Liver (tissue), 9 donors: Measurements from ENCODE around the gene BACH1. TPM values are rescaled to one million over a fixed set of nuclear protein-coding genes. Genes with fewer than 3 reads are reported as not detected.

Experiments
- DNase-seq: peaks from one replicate; pipeline ENCODE4 v3.0.0-alpha.2; 2017; ENCODE audit warnings: low spot score
- H3K27ac ChIP-seq, 2 donors: one replicate each; pipeline ENCODE4 v1.7.0; 2013; ENCODE audit warnings: inconsistent platforms in 2 of 2, low read length in 2 of 2, control low read depth in 1 of 2, low read depth in 1 of 2, mild to moderate bottlenecking in 1 of 2
- H3K27me3 ChIP-seq, 4 donors: one replicate each; pipeline versions ENCODE4 v1.6.1 to v1.7.0; 2013; ENCODE audit warnings: low read length in 3 of 4, inconsistent platforms in 1 of 4, mild to moderate bottlenecking in 1 of 4, moderate library complexity in 1 of 4; ENCODE audit not compliant: control insufficient read depth in 4 of 4, insufficient read depth in 4 of 4
- H3K36me3 ChIP-seq, 4 donors: one replicate each; pipeline versions ENCODE4 v1.6.1 to v1.7.0; 2013; ENCODE audit warnings: low read length in 3 of 4, mild to moderate bottlenecking in 3 of 4, low read depth in 1 of 4, moderate library complexity in 1 of 4; ENCODE audit not compliant: control insufficient read depth in 4 of 4, insufficient read depth in 3 of 4
- H3K4me1 ChIP-seq, 4 donors: one replicate each; pipeline versions ENCODE4 v1.6.1 to v1.7.0; 2013; ENCODE audit warnings: low read length in 3 of 4, mild to moderate bottlenecking in 3 of 4, moderate library complexity in 1 of 4; ENCODE audit not compliant: control insufficient read depth in 4 of 4, insufficient read depth in 4 of 4
- H3K4me3 ChIP-seq, 3 donors: one replicate each; pipeline versions ENCODE4 v1.6.1 to v1.7.0; 2013; ENCODE audit warnings: low read length in 3 of 3, control low read depth in 1 of 3, low read depth in 1 of 3, mild to moderate bottlenecking in 1 of 3
- H3K9ac ChIP-seq, 2 donors: one replicate each; pipeline ENCODE4 v1.7.0; 2013; ENCODE audit warnings: low read length in 2 of 2, mild to moderate bottlenecking in 2 of 2, moderate library complexity in 2 of 2, control low read depth in 1 of 2, low read depth in 1 of 2
- H3K9me3 ChIP-seq, 4 donors: one replicate each; pipeline versions ENCODE4 v1.6.1 to v1.7.0; 2013; ENCODE audit warnings: low read length in 3 of 4; ENCODE audit not compliant: control insufficient read depth in 4 of 4
- CTCF ChIP-seq: fragments of 150-350 bp; IDR thresholded peaks from 2 replicates; pipeline ENCODE4 v1.5.1; 2017; ENCODE audit warnings: improper control_type of control experiment, low read depth, low read length; ENCODE audit not compliant: missing input control
- EGR1 ChIP-seq, 2 donors: IDR thresholded peaks; 2 replicates each; pipeline ENCODE4 v1.6.1; 2016 to 2018; ENCODE audit warnings: antibody characterized with exemption in 2 of 2, low read depth in 2 of 2
- FOXA1 ChIP-seq: IDR thresholded peaks from 2 replicates; pipeline ENCODE4 v1.6.1; 2016; ENCODE audit warnings: antibody characterized with exemption
- FOXA2 ChIP-seq: IDR thresholded peaks from 2 replicates; pipeline ENCODE4 v1.6.1; 2016; ENCODE audit warnings: antibody characterized with exemption
- JUND ChIP-seq, 2 donors: IDR thresholded peaks; 2 replicates each; pipeline ENCODE4 v1.6.1; 2016; ENCODE audit warnings: antibody characterized with exemption in 2 of 2
- NR2F2 ChIP-seq: IDR thresholded peaks from 2 replicates; pipeline ENCODE4 v1.6.1; 2016; ENCODE audit warnings: antibody characterized with exemption
- RAD21 ChIP-seq, 2 donors: IDR thresholded peaks; 2 replicates each; pipeline ENCODE4 v1.6.1; 2016; ENCODE audit warnings: antibody characterized with exemption in 2 of 2, mild to moderate bottlenecking in 2 of 2
- SP1 ChIP-seq: IDR thresholded peaks from 2 replicates; pipeline ENCODE4 v1.6.1; 2018; ENCODE audit warnings: antibody characterized with exemption, mild to moderate bottlenecking
- TAF1 ChIP-seq: conservative IDR thresholded peaks from 2 replicates; pipeline ENCODE4 v1.6.1; 2016; ENCODE audit warnings: antibody characterized with exemption, mild to moderate bottlenecking
- WGBS: extraction: QIAGEN DNeasy Blood & Tissue Kit; methylation state at CpG from one replicate; pipeline ENCODE4 v1.1.7; 2013; 5-methylcytosine and 5-hydroxymethylcytosine counted together
- polyA plus RNA-seq, 2 donors: library from polyadenylated mRNA; stranded (reverse) in 1 of 2; unstranded in 1 of 2; fragments of 200-250 nt in 1 of 2; fragments of >200 nt in 1 of 2; fragmentation: Nextera tagmentation in 1 of 2; extraction: Ambion mirVana in 1 of 2; gene quantifications; one replicate each; pipeline versions ENCODE4 v1.2.1 to v1.2.3, GENCODE V29; 2013 to 2015
- total RNA-seq, 2 donors: library from RNA; depleted of rRNA; stranded (reverse); fragments of >200 nt; gene quantifications; one replicate each; pipeline ENCODE4 v1.2.3, GENCODE V29; 2014
- TF ChIP-seq, protein P1 (sequence below): IDR thresholded peaks from 2 replicates; pipeline ENCODE4 v1.6.1; 2016; ENCODE audit warnings: antibody characterized with exemption
- TF ChIP-seq, protein P2 (sequence below): IDR thresholded peaks from 2 replicates; pipeline ENCODE4 v1.6.1; 2016; ENCODE audit warnings: antibody characterized with exemption, mild to moderate bottlenecking
- TF ChIP-seq, protein P3 (sequence below): IDR thresholded peaks from 2 replicates; pipeline ENCODE4 v1.6.1; 2016; ENCODE audit warnings: antibody characterized with exemption
- donor health status: healthy.
- donor health status: healthy.
- donor health status: healthy.
- donor health status: healthy.
- donor health status: healthy.

BACH1 gene
- total and polyA plus RNA-seq, 4 donors = 7.5 to 47.1 (median 19.9) TPM

DNA sequence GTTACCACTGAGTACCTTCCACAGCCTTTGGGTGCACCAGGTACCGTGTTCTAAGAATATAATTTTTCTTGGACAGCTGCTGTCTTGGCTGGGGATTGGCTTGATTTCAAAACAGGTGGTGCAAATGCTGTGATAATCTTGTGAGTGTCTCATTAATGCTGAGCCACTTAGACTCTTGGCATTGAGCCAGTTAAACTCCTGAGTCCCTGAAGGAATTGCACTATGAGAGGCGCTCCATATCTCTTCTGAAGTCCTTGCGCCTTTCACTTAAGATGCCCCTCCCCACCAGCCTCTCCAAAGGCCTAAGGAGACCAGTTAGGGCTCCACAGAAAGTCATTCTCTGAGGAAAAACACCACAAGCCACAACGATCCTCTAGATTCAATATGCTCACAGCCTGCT lies 51.0 kb downstream of the BACH1 start:
- Histone ChIP-seq H3K27ac (no peak overlapping the region), H3K36me3 (no peaks in the 10 kb centered on the region), H3K27me3 (no peaks in the 10 kb centered on the region), H3K9ac (no peak overlapping the region), H3K9me3 (no peaks in the 10 kb centered on the region), H3K4me1 (peaks cover 0 to 24% (median 11%) of the 10 kb centered on the region in 4 donors), H3K4me3 (no peak overlapping the region)
- TF ChIP-seq EGR1 (IDR thresholded peaks at IDR 0.05; ENCODE audit: low read depth in 2 of 2) (no peak), RAD21 (IDR thresholded peaks at IDR 0.05) (no peak), CTCF (no peak), SP1 (no peak), NR2F2 (no peak), TAF1 (no peak), FOXA1 (no peak), FOXA2 (no peak), JUND (IDR thresholded peaks at IDR 0.05) (no peak)
- TF ChIP-seq, protein P1, sequence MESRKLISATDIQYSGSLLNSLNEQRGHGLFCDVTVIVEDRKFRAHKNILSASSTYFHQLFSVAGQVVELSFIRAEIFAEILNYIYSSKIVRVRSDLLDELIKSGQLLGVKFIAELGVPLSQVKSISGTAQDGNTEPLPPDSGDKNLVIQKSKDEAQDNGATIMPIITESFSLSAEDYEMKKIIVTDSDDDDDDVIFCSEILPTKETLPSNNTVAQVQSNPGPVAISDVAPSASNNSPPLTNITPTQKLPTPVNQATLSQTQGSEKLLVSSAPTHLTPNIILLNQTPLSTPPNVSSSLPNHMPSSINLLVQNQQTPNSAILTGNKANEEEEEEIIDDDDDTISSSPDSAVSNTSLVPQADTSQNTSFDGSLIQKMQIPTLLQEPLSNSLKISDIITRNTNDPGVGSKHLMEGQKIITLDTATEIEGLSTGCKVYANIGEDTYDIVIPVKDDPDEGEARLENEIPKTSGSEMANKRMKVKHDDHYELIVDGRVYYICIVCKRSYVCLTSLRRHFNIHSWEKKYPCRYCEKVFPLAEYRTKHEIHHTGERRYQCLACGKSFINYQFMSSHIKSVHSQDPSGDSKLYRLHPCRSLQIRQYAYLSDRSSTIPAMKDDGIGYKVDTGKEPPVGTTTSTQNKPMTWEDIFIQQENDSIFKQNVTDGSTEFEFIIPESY = no peak
- TF ChIP-seq, protein P2, sequence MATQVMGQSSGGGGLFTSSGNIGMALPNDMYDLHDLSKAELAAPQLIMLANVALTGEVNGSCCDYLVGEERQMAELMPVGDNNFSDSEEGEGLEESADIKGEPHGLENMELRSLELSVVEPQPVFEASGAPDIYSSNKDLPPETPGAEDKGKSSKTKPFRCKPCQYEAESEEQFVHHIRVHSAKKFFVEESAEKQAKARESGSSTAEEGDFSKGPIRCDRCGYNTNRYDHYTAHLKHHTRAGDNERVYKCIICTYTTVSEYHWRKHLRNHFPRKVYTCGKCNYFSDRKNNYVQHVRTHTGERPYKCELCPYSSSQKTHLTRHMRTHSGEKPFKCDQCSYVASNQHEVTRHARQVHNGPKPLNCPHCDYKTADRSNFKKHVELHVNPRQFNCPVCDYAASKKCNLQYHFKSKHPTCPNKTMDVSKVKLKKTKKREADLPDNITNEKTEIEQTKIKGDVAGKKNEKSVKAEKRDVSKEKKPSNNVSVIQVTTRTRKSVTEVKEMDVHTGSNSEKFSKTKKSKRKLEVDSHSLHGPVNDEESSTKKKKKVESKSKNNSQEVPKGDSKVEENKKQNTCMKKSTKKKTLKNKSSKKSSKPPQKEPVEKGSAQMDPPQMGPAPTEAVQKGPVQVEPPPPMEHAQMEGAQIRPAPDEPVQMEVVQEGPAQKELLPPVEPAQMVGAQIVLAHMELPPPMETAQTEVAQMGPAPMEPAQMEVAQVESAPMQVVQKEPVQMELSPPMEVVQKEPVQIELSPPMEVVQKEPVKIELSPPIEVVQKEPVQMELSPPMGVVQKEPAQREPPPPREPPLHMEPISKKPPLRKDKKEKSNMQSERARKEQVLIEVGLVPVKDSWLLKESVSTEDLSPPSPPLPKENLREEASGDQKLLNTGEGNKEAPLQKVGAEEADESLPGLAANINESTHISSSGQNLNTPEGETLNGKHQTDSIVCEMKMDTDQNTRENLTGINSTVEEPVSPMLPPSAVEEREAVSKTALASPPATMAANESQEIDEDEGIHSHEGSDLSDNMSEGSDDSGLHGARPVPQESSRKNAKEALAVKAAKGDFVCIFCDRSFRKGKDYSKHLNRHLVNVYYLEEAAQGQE = no peak
- WGBS = 98% methylated on average over 4 of the region's 4 CpGs
- no peak for DNase-seq

GRCh38 chr21:29350246-29350779 lies 51.6 kb downstream of the BACH1 start:
- no peak for DNase-seq

More at GRCh38 chr21:29350246-29350779, 51.6 kb downstream of the BACH1 start:
- Histone ChIP-seq H3K27me3 (no peaks in the 10 kb centered on the region), H3K36me3 (no peaks in the 10 kb centered on the region), H3K27ac (no peak overlapping the region), H3K4me3 (no peak overlapping the region), H3K9me3 (peaks cover 0 to 2% (median 0%) of the 10 kb centered on the region in 4 donors), H3K9ac (no peak overlapping the region), H3K4me1 (peaks cover 0 to 24% (median 11%) of the 10 kb centered on the region in 4 donors)
- TF ChIP-seq, protein P2 = no peak
- no peak for TF ChIP-seq FOXA2
- TF ChIP-seq SP1 = no peak
- TF ChIP-seq, protein P3, sequence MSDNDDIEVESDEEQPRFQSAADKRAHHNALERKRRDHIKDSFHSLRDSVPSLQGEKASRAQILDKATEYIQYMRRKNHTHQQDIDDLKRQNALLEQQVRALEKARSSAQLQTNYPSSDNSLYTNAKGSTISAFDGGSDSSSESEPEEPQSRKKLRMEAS = no peak
- 98% methylated on average over 6 of the region's 6 CpGs for WGBS
